GM12801 (cell line): Measurements from ENCODE around the gene PTGS1.

Experiments used
- TF ChIP-seq, protein P1 (sequence below): IDR thresholded peaks from one replicate; pipeline ENCODE4 v1.5.1; 2011; ENCODE audit warnings: control low read depth; ENCODE audit not compliant: insufficient read length; ENCODE audit errors: extremely low read depth

PTGS1 gene

DNA sequence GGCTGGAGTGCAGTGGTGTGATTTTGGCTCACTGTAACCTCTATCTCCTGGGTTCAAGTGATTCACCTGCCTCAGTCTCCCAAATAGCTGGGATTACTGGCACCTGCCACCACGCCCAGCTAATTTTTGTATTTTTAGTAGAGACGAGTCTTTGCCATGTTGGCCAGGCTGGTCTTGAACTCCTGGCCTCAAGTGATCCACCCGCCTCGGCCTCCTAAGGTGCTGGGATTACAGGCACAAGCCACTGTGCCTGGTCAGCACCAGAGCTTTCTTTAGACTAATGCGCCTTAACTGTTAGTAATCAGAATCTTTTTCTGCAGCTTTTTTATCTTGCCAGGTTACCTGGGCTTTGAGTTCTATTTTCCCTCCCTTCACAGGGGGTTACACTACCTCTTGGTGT is 18.4 kb downstream of the PTGS1 start:
- TF ChIP-seq, protein P1, sequence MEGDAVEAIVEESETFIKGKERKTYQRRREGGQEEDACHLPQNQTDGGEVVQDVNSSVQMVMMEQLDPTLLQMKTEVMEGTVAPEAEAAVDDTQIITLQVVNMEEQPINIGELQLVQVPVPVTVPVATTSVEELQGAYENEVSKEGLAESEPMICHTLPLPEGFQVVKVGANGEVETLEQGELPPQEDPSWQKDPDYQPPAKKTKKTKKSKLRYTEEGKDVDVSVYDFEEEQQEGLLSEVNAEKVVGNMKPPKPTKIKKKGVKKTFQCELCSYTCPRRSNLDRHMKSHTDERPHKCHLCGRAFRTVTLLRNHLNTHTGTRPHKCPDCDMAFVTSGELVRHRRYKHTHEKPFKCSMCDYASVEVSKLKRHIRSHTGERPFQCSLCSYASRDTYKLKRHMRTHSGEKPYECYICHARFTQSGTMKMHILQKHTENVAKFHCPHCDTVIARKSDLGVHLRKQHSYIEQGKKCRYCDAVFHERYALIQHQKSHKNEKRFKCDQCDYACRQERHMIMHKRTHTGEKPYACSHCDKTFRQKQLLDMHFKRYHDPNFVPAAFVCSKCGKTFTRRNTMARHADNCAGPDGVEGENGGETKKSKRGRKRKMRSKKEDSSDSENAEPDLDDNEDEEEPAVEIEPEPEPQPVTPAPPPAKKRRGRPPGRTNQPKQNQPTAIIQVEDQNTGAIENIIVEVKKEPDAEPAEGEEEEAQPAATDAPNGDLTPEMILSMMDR = no peak

DNA sequence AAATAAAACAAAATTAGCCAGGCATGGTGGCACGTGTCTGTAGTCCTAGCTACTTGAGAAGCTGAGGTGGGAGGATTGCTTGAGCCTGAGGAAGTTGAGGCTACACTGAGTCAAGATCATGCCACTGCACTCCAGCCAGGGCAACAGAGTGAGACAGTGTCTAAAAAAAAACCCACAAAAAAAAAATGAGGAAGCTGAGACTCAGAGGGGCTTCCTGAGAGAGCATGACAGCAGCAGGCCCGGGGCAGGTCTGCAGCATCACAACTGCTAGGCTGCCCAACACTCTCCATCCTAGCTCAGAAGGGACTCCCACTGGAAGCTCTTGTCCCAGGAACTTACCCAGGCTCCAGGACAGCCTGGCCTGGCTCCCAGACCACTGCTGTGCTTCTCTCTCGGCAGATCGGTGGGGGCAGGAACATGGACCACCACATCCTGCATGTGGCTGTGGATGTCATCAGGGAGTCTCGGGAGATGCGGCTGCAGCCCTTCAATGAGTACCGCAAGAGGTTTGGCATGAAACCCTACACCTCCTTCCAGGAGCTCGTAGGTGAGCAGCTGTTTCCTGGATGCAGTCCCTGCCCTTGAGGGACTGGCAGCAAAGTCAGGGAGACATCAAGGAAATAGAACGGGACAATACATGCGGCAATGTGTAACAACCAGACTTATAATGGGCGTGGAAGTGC is 19.1 kb downstream of the PTGS1 start:
- TF ChIP-seq, protein P1 = no peak

DNA sequence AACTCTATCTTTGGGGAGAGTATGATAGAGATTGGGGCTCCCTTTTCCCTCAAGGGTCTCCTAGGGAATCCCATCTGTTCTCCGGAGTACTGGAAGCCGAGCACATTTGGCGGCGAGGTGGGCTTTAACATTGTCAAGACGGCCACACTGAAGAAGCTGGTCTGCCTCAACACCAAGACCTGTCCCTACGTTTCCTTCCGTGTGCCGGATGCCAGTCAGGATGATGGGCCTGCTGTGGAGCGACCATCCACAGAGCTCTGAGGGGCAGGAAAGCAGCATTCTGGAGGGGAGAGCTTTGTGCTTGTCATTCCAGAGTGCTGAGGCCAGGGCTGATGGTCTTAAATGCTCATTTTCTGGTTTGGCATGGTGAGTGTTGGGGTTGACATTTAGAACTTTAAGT is 21.5 kb downstream of the PTGS1 start:
- TF ChIP-seq, protein P1 = no peak

DNA sequence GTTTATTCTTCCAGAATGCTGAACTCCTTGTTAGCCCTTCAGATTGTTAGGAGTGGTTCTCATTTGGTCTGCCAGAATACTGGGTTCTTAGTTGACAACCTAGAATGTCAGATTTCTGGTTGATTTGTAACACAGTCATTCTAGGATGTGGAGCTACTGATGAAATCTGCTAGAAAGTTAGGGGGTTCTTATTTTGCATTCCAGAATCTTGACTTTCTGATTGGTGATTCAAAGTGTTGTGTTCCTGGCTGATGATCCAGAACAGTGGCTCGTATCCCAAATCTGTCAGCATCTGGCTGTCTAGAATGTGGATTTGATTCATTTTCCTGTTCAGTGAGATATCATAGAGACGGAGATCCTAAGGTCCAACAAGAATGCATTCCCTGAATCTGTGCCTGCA is 21.9 kb downstream of the PTGS1 start:
- TF ChIP-seq, protein P1 = no peak

DNA sequence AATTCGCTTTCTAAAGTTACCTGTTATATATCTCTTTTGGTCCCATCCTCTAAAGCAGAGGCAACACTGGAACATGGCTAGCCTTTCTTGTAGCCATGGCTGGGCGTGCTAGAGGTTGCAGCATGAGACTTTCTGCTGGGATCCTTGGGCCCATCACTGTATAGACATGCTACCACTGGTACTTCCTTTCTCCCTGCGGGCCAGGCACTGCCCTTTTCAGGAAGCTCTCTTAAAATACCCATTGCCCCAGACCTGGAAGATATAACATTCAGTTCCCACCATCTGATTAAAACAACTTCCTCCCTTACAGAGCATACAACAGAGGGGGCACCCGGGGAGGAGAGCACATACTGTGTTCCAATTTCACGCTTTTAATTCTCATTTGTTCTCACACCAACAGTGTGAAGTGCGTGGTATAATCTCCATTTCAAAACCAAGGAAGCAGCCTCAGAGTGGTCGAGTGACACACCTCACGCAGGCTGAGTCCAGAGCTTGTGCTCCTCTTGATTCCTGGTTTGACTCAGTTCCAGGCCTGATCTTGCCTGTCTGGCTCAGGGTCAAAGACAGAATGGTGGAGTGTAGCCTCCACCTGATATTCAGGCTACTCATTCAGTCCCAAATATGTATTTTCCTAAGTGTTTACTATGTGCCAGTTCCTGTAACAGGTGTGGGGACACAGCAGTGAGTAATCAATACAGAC is 22.6 kb downstream of the PTGS1 start:
- TF ChIP-seq, protein P1 = no peak

DNA sequence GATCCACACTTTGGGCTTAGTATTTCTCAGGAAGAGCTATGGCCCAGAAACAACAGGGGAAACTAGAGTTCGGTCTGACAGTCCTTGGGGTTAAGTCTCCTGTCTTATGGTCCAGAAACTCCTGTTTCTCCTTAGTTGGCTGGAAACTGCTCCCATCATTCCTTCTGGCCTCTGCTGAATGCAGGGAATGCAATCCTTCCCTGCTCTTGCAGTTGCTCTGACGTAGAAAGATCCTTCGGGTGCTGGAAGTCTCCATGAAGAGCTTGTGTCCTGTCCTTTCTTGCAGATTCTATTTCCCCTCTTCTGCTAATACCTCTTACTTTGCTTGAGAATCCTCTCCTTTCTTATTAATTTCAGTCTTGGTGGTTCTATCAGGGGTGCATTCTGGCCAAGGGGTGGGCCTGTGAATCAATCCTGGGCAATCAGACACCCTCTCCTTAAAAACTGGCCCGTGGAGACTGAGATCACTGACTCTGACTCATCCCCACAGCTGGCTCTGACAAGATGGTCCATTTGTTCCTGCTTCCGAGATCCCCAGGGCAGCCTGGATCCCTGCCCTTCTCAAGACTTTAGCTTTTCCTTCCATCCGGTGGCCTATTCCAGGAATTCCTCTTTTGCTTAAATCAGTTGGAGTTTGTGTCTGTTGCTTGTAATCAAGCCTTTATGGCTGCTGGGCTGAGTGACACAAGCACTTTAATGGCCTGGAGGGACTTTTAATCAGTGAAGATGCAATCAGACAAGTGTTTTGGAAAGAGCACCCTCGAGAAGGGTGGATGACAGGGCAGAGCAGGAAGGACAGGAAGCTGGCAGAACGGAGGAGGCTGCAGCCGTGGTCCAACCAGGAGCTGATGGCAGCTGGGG is 23.7 kb downstream of the PTGS1 start:
- TF ChIP-seq, protein P1 = no peak

DNA sequence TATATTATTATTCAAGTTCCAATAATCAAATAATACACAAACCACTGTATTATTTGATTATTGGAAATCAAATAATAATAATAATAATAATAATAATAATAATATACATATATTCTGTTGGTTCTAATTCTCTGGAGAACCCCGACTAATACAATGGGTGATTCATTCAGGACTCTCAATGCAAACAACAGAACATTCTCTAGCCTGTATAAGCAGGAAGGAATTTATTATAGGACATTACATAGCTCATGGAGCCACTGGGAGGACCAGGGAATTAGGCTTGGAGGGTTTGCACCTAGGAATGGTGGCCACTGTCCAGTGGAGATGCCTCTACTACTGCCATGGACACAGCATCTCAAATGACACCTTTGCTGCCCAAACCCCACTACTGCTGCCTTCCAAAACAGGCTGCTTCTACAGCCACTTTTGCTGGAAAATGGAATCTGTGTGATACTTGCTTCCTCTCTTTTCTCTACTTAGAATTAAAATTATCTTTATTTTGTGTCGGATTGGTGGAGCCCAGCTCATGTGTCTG is 25.9 kb downstream of the PTGS1 start:
- TF ChIP-seq, protein P1 = no peak
